NCI-H2227 treated with DMSO at 0.1 percent for 48 hours (cell line): ENCODE measurements around the gene TOMM20L.
A peak's percentile ranks its signal among the peaks of the same experiment; 100 is the strongest.
"Not testable (repeated sequence)": the region's sequence is repeated elsewhere in the genome, so short reads cannot be mapped to it uniquely, and the experiment has no call there.

ENCODE experiments used
- DNase-seq: peaks from one replicate; lab custom pipeline; 2025; lab: John Stamatoyannopoulos, UW

The TOMM20L gene

DNA sequence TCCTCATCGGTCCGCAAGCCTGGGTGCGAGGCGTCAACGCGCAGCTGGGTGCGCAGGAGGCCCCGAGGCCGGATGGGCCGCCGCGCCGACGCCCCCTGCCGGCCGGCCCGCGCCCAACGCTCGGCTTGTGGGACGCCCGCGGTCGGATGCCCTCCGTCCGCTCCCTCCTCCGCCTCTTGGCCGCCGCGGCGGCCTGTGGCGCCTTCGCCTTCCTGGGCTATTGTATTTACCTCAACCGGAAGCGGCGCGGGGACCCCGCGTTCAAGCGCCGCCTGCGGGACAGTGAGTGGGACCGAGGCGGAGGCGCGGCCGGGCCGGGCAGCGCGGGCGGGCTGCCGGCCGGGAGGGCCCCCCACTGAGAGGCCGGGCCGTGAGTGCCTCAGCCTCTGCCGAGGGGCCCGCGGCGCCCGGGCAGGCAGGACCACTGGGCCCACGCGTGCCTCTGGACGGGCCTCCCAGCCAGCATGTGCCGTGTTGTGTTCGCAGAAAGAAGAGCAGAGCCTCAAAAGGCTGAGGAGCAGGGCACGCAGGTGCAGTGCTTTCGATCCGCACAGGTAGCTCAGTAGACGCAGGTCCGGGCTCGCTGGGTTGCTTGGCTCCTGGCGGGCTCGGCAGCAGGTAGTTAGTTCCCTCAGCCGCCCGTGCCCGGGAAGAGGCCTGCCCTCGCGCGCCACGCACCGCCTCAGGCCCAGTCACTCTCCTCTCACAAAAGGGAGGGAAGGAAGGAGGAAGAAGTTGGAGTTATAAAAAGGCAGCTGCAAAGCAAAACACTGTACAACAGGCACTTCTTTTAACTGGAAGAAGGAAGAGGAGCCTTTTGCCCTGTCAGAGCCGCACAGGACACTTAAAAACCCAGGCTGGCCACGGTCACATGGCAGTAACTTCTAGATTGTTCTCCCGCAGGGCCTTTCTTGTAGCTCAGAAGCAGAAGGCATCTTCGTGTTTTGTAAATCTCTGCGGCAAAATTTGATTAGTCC is at the start of gene TOMM20L:
Gene TOMM20L, plus strand, starts transcription at position 119 of the 977 bp plus-strand sequence. Its CDS starts 28 bp downstream, at position 147.
- DNase-seq = peak; percentile 38

DNA sequence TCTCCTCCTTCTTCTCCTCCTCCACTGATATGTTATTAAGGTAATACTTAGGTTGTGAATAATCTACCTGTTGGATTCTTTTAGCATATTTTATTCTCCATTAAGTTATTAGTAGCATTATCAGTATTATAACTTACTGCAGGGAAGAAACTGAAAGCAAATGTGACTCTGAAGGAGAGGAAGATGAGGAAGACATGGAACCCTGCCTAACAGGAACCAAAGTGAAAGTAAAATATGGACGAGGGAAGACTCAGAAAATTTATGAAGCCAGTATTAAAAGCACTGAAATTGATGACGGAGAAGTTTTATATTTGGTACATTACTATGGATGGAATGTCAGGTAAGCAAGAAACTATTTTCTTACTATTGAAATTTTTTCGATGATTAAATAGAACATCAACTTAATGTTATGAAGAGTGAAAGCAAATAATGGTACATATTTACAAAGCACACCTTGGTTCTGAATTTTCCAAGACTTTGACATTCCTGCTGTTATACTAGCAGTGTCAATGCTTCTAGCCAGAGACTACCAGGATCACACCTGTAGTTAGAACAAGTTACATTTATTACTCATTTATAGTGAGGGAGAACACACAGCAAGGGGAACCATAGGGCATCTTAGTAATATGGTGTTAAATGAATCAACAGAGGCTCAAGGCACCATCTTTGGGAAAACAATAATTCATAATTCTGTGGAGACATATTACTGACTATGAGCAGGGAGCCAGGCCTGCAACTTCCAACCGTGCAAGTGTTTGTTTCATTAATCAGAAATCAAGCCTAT is 42.0 kb upstream of the TOMM20L start:
- no peak for DNase-seq

DNA sequence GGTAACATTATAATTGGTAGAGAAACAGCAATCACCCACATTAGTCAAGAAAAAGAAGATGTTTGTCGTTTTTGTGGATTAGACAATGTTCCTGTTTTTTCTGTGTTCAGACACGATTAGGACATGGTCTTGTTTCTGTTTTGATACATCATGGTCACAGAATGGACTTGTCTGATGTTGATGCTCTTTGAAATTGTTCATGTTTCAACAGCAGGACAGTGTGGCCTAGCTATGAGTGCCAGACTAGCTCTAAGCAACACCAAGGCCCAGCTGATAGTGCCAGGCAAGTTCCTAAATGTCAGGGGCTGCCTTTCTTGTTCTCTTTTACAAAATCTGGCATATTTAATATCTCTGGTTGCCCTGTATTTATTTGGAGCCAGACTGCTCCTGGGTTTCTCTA is 40.9 kb upstream of the TOMM20L start:
- no peak for DNase-seq

DNA sequence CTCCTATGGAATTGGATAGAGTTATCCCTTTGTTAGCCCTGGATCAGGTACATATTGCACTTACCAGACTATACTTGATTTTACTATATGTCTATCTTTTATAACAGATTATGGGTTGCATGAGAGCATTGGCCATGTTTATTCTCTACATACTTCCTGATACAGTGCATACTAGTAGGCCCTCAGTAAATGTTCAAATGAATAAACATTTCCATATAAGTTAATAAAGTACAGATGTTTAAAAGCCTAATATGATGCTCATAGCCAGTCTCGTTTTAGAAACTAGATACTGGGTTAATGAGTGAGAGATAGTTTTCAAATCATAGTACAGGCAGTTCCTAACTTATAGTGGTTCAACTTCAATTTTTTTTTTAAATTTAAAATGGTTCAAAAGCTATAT is 39.5 kb upstream of the TOMM20L start:
- no peak for DNase-seq

DNA sequence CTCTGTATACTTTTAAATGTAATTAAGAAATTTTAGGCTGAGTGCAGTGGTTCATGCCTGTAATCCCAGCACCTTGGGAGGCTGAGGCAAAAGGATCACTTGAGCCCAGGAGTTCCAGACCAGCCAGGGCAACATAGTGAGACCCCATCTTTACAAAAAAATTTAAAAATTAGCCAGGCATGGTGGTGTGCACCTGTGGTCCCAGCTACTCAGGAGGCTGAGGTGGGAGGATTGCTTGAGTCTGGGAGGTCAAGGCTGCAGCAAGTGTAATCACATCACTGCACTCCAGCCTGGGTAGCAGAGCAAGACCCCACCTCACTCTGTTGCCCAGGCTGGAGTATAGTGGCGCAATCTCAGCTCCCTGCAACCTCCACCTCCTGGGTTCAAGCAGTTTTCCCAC is 33.5 kb upstream of the TOMM20L start:
- DNase-seq = not testable (repeated sequence)

DNA sequence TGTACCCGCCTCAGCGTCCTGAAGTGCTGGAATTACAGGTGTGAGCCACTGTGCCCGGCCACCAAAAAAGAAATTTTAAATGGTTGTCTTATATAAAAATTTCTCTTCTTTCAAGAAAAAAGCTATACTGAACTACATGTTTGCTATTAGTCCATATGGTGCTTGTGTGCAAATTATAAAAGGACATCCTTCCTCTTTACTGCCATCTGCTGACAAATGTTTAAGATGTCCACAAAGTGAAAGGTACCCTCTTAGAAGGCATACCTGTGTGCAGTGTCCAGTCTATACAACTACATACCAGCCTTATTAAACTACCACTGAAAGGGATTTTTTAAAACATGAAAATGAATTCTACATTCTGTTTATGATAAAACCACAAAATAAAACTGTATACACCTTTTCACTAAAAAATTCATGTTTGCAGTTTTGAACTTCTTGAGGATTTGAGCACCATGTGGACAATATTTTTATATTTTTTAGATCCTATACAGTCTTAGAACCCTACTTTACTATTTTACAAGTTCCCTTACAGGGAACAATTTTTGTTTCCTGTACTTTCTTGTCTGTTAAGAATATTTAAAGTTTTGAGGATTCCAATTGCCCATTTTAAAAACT is 32.8 kb upstream of the TOMM20L start:
- DNase-seq = peak; percentile 30

DNA sequence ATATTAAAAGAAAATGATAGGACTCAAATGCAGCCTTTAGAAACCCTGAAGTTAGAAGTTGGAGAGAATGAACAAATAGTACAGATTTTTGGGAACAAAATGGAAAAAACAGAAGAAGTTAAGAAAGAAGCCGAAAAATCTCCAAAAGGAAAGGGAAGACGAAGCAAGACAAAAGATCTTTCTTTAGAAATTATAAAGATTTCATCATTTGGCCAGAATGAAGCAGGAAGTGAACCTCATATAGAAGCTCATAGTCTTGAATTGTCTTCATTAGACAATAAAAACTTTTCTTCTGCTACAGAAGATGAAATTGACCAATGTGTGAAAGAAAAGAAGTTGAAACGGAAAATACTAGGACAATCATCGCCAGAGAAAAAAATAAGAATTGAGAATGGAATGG is 31.4 kb upstream of the TOMM20L start:
- no peak for DNase-seq

DNA sequence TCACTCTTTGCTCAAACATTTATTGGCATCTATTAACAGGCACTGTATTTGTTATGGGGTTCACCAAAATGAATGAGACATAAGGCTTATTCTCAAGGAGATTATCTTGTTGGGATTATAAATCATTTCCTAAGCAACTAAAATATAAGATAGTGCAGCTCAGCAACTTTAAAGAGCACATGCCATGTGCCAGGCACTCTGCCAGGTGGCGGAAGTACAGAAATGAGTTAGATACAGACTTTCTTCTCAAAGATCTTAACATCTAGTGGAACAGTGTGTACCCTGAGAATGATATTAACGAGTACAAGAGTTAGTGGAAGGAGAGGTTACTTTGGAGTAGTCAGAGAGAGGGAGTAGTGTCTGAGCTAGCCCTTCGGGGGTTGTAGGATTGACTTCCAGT is 28.4 kb upstream of the TOMM20L start:
- DNase-seq = no peak

DNA sequence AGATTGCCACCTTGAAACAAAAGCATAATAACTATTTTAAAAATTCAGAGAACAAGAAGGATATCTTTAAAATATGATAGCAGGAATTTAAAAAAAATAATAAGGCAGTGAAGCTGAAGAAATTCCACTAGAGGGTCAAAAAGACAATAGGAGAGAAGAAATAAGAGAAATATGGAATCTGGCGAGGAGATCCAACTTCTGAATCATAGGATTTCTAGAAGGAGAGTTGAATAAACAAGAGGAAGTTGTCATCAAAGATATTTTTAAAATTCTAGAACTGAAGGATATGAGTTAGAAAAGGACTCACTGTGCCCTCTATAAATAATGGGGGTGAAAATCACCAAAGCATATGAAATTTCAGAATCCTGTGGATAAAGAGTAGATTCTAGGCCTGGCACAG is 26.8 kb upstream of the TOMM20L start:
- no peak for DNase-seq

DNA sequence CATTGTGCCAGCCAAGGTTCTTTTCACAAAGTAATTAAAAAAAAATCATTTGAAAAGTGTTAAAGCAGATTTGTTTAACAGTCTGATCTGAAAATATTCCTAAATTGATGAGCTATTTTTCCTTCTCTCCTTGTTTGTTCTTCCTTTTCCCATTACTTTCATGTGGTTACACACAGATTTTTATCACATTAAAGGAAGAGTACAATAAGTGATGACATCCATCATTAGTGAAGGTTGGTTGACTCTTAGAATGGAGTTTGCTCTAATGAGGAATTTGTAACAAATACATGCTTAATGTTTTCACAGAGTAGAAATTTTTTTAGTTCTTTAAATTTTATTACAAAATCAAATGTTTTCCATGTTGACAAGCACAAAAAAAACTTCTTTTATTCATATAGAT is 18.9 kb upstream of the TOMM20L start:
- DNase-seq = no peak

DNA sequence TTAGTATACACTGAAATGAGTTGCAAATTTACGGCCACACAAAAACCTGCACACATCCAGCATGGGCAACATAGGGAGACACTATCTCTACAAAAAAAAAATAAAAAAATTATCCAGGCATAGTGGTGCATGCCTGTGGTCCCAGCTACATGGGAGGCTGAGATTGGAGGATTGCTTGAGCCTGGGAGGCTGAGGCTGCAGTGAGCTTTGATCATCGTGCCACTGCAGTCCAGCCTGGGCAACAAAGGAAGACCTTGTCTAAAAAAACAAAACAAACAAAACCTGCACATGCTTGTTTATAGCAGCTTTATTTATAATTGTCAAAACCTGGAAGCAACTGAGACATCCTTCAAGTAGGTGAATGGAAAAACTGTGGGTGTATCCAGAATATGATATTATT is 4.9 kb upstream of the TOMM20L start:
- DNase-seq = no peak

DNA sequence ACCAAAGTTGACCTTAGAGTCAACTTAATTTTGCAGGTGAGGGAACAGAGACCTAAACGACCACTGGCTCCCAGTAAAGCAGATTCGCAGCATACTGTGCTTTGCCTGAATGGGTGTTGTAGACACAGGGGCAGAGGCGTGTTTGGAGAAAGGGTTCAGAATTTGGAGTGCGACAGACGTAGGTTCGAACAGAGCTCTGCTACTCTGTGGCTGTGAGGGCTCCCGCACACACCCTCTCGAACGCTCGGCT is 243 bp upstream of the TOMM20L start:
- no peak for DNase-seq

DNA sequence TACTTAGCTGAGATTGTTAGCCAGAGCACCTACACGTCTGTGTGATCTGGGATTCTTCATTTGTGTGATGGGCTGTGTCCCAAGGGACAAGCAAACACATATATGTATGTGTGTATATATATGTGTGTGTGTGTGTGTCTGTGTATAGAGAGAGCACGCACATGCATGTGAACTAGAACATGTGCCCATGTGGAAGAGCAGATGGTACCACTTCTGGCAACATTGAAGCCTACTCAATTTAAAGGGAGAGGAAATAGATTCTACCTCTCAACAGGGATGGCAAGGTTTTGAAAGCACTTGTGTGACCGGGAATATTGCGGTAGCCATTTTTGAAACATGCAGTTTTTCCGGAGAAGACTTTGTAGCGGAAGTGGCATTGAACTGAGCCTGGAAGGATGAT is 1.4 kb downstream of the TOMM20L start:
- DNase-seq = no peak

DNA sequence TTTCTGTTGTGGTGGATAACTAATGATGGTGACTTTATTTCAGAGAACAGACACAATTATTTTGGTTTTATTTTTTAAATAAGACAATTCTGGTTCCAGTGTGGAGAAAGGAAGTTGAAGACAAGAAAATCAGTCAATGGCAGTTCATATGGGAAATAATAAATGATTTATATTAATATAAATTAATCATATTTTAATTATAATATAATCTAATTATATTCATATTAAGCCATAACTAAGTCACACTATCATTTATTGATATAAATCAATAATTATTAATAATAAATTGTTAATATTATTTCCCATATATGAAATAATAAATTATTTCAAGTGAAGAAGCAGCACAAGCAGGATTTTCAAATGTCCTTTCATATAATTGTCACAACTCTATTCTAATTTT is 2.8 kb downstream of the TOMM20L start:
- no peak for DNase-seq

DNA sequence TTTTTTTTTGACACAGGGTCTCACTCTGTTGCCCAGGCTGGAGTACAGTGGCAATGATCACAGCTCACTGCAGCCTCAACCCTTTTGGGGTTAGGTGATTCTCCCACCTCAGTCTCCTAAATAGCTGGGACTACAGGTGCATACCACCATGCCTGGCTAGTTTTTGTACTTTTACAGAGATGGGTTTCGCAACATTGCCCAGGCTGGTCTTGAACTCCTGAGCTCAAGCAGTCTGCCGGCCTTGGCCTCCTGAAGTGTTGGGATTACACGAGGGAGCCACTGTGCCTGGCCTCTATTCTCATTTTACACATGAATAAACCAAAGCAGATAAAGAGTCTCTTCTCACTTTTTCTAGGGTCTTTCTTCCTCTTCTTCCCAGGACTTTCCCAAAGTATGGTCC is 3.2 kb downstream of the TOMM20L start:
- no peak for DNase-seq

DNA sequence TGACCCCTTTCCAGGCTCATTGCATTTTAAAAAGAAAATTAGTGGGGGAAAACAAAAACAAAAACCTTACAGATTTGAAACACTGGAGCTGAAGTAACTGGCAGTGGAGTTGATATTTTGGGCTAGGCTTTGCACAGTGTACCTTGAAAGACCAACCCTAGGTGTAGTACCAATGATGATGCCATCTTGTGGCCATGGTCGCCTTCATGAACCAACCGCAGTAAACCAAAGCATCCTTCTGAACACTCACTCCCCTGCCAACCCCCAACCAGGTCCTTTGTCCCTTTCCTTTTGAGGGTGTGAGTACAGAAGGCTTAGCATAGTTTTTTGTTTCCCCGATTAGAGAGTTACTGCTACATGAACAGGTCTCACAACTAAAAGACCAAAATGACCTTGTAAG is 5.9 kb downstream of the TOMM20L start:
- DNase-seq = no peak

DNA sequence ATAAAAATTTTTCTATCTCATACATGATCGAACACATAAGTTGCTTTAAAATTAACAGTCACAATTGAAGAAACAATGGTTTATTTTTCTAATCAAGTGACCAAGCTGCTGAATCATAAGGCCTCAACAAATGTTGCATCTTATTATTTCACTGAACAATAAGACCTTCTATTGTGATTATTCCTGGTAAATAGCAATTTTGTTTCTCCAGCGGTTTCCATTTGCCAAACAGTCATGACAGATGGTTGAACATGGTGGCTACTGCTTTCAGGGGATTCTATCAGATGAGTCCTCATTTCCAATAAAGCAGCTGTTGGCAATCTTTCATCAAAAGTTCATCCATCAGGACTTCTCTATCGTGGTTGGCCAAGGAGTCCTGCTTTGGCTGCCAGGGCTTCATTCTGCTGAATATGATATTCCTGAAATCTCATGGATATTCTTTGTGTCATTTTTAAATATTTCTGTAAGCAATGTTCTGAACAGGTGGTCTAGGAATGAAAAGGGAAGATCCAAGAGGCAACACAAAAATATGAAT is 13.0 kb downstream of the TOMM20L start:
- DNase-seq = no peak

DNA sequence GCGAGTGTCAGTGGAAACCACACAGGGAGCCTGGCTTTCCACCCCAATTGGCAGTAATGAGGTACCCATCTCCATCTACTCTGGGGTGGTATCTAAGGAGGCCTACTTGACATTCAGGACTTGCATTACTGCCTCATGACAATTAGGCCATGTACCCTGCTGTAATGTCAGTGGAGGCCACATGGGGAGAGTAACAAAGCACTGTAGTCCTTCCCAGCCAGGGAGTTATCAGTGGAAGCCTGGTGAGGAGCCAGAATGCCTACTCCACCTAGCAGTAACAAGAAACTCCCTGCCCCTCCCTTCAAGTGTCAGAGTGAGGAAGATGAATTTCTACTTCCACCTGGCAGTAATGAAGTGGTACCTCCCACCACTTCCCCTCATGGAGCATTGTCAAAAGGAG is 19.1 kb downstream of the TOMM20L start:
- no peak for DNase-seq

DNA sequence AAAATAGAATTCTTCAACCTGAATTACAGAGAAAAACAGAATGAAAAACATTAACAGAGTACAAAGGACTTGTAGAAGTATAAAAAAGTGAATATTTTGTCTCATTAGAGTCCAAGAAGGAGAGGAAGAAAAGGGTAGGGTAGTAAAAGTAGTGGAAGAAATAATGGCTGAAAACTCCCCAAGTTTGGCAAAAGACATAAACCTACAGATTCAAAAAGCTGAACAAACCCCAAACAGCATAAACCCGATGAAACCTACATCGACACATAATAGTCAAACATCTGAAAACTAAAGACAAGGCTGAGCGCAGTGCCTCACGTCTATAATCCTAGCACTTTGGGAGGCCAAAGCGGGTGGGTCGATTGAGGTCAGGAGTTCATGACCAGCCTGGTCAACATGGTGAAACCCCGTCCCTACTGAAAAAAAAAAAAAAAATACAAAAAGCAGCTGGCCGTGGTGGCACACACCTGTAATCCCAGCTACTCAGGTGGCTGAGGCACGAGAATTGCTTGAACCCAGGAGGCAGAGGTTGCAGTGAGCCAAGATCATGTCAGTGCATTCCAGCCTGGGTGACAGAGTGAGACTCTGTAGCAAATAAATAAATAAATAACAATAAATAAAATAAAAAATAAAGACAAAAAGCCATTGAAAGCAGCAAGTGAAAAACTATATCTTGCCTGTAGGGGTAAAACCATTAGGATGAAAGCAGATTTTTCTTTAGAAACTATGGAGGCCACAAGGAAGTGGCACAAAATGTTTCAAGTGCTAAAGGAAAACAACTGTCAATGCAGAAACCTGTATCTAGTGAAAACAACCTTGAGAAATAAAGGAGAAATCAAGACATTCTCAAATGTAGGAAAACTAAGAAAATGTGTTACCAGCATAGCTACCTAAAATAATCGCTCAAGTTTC is 20.2 kb downstream of the TOMM20L start:
- no peak for DNase-seq

DNA sequence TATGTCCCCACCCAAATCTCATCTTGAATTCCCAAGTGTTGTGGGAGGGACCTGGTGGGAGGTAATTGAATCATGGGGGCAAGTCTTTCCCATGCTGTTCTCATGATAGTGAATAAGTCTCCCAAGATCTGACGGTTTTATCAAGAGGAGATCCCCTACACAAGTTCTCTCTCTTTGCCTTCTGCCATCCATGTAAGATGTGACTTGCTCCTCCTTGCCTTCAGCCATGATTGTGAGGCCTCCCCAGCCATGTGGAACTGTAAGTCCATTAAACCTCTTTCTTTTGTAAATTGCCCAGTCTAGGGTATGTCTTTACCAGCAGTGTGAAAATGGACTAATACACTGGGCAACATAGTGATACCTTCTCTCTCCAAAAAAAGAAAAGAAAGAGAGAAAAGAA is 21.2 kb downstream of the TOMM20L start:
- DNase-seq = not testable (repeated sequence)

DNA sequence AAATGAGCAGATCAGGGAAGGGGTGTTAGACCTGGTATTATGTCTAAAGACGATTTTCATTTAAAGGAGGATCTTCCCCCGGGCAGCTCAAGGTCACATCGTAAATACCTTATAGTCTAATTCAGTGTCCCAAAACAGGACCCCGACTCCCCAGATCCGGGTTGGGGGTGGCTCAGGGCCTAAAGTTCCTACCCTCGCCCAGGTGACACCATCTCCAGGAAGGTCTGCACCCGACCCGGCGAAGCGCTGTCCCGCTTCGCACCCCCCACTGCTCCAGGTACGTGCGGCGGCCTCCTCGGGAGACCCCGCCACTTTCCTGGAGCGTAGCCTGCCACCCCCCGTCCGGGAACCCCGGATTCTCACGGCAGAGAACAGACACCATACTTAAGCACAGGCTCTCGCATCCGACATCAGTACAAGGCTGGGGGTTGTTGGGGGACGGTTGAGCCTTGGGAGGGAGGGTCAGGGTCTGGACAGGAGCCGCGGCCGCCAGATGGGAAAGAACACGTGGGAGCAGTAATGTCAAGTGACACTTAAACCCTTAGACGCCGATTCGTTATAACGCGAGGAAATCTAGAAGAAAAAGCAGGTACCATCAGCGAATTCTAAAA is 31.0 kb downstream of the TOMM20L start:
- DNase-seq = peak; percentile 80
